ENCODE data around the gene AQP1. TPM values are rescaled to one million over a fixed set of nuclear protein-coding genes. Genes with fewer than 3 reads are reported as not detected.

AQP1 gene
- total and polyA plus RNA-seq, 2 donors (not counting 1 experiment from before 2014, with no cell fraction given) = not detected

- Histone ChIP-seq H3K27ac (ENCODE audit: low read length in 2 of 2) (no peak overlapping the region), H3K4me3 (ENCODE audit: control extremely low read depth in 1 of 5, extremely low read depth in 1 of 5, insufficient read depth in 1 of 5, low read depth in 2 of 5, low read length in 4 of 5) (no peak overlapping the region), H2AFZ (ENCODE audit: insufficient read depth, low read depth, low read length, poor library complexity, severe bottlenecking) (no peak overlapping the region), H3K27me3 (replicated peaks in 1 of 4; ENCODE audit: control extremely low read depth in 1 of 4, control insufficient read depth in 3 of 4, insufficient read depth in 4 of 4, low read length in 3 of 4) (peaks cover 0 to 5% (median 0%) of the 10 kb centered on the region in 4 experiments), H3K9me3 (ENCODE audit: control extremely low read depth in 1 of 3, control insufficient read depth in 2 of 3, insufficient read depth in 1 of 3, low read length in 2 of 3) (peaks cover 0 to 6% (median 0%) of the 10 kb centered on the region in 3 donors), H3K9ac (ENCODE audit: low read length) (no peak overlapping the region), H3K36me3 (replicated peaks in 1 of 2; ENCODE audit: control extremely low read depth in 1 of 2, control insufficient read depth in 1 of 2, extremely low read depth in 1 of 2, insufficient read depth in 2 of 2, low read length in 1 of 2) (no peaks in the 10 kb centered on the region), H3K4me1 (ENCODE audit: control insufficient read depth in 2 of 2, insufficient read depth in 2 of 2, low read length in 2 of 2) (peaks cover 4 to 19% of the 10 kb centered on the region in 2 donors), H3K79me2 (ENCODE audit: control insufficient read depth, insufficient read depth, low read length) (no peaks in the 10 kb centered on the region), H3K4me2 (replicated peaks; ENCODE audit: low read depth, low read length, poor library complexity, severe bottlenecking) (no peak overlapping the region), H4K20me1 (ENCODE audit: control insufficient read depth, insufficient read depth, low read length, poor library complexity, severe bottlenecking) (no peaks in the 10 kb centered on the region)
- TF ChIP-seq EZH2 (IDR thresholded peaks at IDR 0.05; ENCODE audit: borderline replicate concordance, insufficient read depth, low read depth, low read length, poor library complexity, severe bottlenecking) (no peak), CTCF (IDR thresholded peaks at IDR 0.05) (no peak)
- CTCF ChIA-PET = interaction anchor here (1.0 to 1.2 kb wide), 2 partner anchors 12 to 14 kb away, joined by 3 to 6 read pairs; no protein-coding TSS in a partner anchor
- POLR2A ChIA-PET = no interaction called here
- no peak overlapping the region for H3K27ac Mint-ChIP-seq
- 49% methylated on average over 3 of the region's 3 CpGs for WGBS (ENCODE audit: insufficient coverage)
- intact Hi-C loops (cut with micrococcal nuclease) = no loop called here
- H3K9me3 Mint-ChIP-seq (ENCODE audit: insufficient read depth) = no peaks in the 10 kb centered on the region
- H3K4me3 Mint-ChIP-seq = no peak overlapping the region
- H3K27me3 Mint-ChIP-seq = peaks cover 10% of the 10 kb centered on the region
- no peak for DNase-seq
- peaks cover 29% of the 10 kb centered on the region for H3K4me1 Mint-ChIP-seq
- ATAC-seq (ENCODE audit: low read depth) = no peak
Observed at GRCh38 chr7:30971440-30971839, 59.8 kb downstream of the AQP1 start.

- peaks cover 0 to 6% (median 0%) of the 10 kb centered on the region in 3 donors for H3K9me3 ChIP-seq (ENCODE audit: control extremely low read depth in 1 of 3, control insufficient read depth in 2 of 3, insufficient read depth in 1 of 3, low read length in 2 of 3)
- H3K79me2 ChIP-seq (ENCODE audit: control insufficient read depth, insufficient read depth, low read length) = no peaks in the 10 kb centered on the region
- 51% methylated on average over 12 of the region's 15 CpGs for WGBS (ENCODE audit: insufficient coverage)
- TF ChIP-seq CTCF (IDR thresholded peaks at IDR 0.05) (no peak), EZH2 (IDR thresholded peaks at IDR 0.05; ENCODE audit: borderline replicate concordance, insufficient read depth, low read depth, low read length, poor library complexity, severe bottlenecking) (no peak)
- no peak for ATAC-seq (ENCODE audit: low read depth)
- Mint-ChIP-seq H3K9me3 (ENCODE audit: insufficient read depth) (no peaks in the 10 kb centered on the region), H3K4me3 (no peak overlapping the region), H3K27ac (no peak overlapping the region), H3K4me1 (peaks cover 29% of the 10 kb centered on the region), H3K27me3 (peaks cover 10% of the 10 kb centered on the region)
- H3K4me1 ChIP-seq (ENCODE audit: control insufficient read depth in 2 of 2, insufficient read depth in 2 of 2, low read length in 2 of 2) = peaks cover 4 to 19% of the 10 kb centered on the region in 2 donors
- no peak overlapping the region for H3K4me3 ChIP-seq (ENCODE audit: control extremely low read depth in 1 of 5, extremely low read depth in 1 of 5, insufficient read depth in 1 of 5, low read depth in 2 of 5, low read length in 4 of 5)
- no peak for DNase-seq
- H2AFZ ChIP-seq (ENCODE audit: insufficient read depth, low read depth, low read length, poor library complexity, severe bottlenecking) = no peak overlapping the region
- H4K20me1 ChIP-seq (ENCODE audit: control insufficient read depth, insufficient read depth, low read length, poor library complexity, severe bottlenecking) = no peaks in the 10 kb centered on the region
- H3K27ac ChIP-seq (ENCODE audit: low read length in 2 of 2) = no peak overlapping the region
- H3K27me3 ChIP-seq (replicated peaks in 1 of 4; ENCODE audit: control extremely low read depth in 1 of 4, control insufficient read depth in 3 of 4, insufficient read depth in 4 of 4, low read length in 3 of 4) = peaks cover 0 to 5% (median 0%) of the 10 kb centered on the region in 4 experiments
- intact Hi-C loops (cut with micrococcal nuclease) = no loop called here
- H3K36me3 ChIP-seq (replicated peaks in 1 of 2; ENCODE audit: control extremely low read depth in 1 of 2, control insufficient read depth in 1 of 2, extremely low read depth in 1 of 2, insufficient read depth in 2 of 2, low read length in 1 of 2) = no peaks in the 10 kb centered on the region
- ChIA-PET CTCF (interaction anchor here (1.0 to 1.2 kb wide), 2 partner anchors 11 to 13 kb away, joined by 3 to 6 read pairs; no protein-coding TSS in a partner anchor), POLR2A (no interaction called here)
- H3K4me2 ChIP-seq (replicated peaks; ENCODE audit: low read depth, low read length, poor library complexity, severe bottlenecking) = no peak overlapping the region
- no peak overlapping the region for H3K9ac ChIP-seq (ENCODE audit: low read length)
Observed at GRCh38 chr7:30971840-30972563, 60.3 kb downstream of the AQP1 start.
